ENCODE results near the gene HCK. TPM values are rescaled to one million over a fixed set of nuclear protein-coding genes. Genes with fewer than 3 reads are reported as not detected.

The HCK gene
- total RNA-seq, 1 donor from 2014 or later: not detected

GRCh38 chr20:32077190-32077589 lies 25.1 kb downstream of the HCK start:
- H3K27me3 Mint-ChIP-seq: peaks cover 61% of the 10 kb centered on the region

DNA sequence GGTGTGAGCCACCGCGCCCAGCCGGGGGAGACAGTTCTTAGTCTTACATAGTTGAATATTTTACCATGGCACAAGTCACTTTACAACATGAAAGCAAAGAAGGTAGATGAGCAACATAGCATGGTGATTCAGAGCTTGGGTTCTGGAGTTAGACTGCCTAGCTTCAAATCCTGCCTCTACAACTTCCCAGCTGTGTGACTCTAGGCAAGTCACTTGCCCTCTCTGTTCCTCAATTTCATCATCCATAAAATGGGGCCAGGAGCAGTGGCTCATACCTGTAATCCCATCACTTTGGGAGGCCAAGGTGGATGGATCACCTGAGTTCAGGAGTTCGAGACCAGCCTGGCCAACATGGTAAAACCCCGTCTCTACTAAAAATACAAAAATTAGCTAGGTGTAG lies 26.3 kb downstream of the HCK start:
- no peaks in the 10 kb centered on the region for H3K4me1 Mint-ChIP-seq (ENCODE audit: low read depth)
- DNase-seq (ENCODE audit: low spot score, unreplicated experiment): no peak
- H3K4me3 Mint-ChIP-seq (ENCODE audit: low read depth): no peak overlapping the region
- peaks cover 66% of the 10 kb centered on the region for H3K27me3 Mint-ChIP-seq
- no peaks in the 10 kb centered on the region for H3K36me3 Mint-ChIP-seq (ENCODE audit: insufficient read depth)
- no peak overlapping the region for H3K27ac Mint-ChIP-seq
- no peaks in the 10 kb centered on the region for H3K9me3 Mint-ChIP-seq (ENCODE audit: low read depth)
- TF ChIP-seq, protein P1, sequence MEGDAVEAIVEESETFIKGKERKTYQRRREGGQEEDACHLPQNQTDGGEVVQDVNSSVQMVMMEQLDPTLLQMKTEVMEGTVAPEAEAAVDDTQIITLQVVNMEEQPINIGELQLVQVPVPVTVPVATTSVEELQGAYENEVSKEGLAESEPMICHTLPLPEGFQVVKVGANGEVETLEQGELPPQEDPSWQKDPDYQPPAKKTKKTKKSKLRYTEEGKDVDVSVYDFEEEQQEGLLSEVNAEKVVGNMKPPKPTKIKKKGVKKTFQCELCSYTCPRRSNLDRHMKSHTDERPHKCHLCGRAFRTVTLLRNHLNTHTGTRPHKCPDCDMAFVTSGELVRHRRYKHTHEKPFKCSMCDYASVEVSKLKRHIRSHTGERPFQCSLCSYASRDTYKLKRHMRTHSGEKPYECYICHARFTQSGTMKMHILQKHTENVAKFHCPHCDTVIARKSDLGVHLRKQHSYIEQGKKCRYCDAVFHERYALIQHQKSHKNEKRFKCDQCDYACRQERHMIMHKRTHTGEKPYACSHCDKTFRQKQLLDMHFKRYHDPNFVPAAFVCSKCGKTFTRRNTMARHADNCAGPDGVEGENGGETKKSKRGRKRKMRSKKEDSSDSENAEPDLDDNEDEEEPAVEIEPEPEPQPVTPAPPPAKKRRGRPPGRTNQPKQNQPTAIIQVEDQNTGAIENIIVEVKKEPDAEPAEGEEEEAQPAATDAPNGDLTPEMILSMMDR (IDR thresholded peaks at IDR 0.05; ENCODE audit: unreplicated experiment): no peak

More at GRCh38 chr20:32077190-32077589, 25.1 kb downstream of the HCK start:
- TF ChIP-seq, protein P1 (IDR thresholded peaks at IDR 0.05; ENCODE audit: unreplicated experiment): no peak
- DNase-seq (ENCODE audit: low spot score, unreplicated experiment): no peak
- Mint-ChIP-seq H3K9me3 (ENCODE audit: low read depth) (no peaks in the 10 kb centered on the region), H3K36me3 (ENCODE audit: insufficient read depth) (no peaks in the 10 kb centered on the region), H3K4me3 (ENCODE audit: low read depth) (no peak overlapping the region), H3K27ac (no peak overlapping the region), H3K4me1 (ENCODE audit: low read depth) (no peaks in the 10 kb centered on the region)

- Mint-ChIP-seq H3K27me3 (peaks cover 65% of the 10 kb centered on the region), H3K4me1 (ENCODE audit: low read depth) (no peaks in the 10 kb centered on the region)
- DNase-seq (ENCODE audit: low spot score, unreplicated experiment): no peak
These were observed 26.7 kb downstream of the HCK start for GRCh38 chr20:32078791-32079190.

DNA sequence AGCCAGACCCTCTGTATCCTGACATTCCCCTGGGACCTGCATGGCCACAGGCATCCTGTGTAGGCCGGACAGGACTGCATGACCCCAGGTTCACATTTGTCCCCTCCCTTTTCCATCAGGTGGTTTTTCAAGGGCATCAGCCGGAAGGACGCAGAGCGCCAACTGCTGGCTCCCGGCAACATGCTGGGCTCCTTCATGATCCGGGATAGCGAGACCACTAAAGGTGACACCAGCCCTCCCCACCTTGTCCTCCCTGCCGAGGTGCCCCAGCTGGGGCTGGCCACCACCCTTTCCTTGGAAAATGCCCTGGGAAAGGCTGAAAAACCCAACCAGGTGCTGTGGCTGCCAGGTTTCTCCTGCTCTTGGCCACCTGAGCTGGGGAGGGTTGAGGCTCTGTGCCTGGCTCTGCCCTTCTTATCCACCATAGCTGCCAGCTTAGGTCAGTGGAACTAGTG lies 27.6 kb downstream of the HCK start:
- no peak for DNase-seq (ENCODE audit: low spot score, unreplicated experiment)
- peaks cover 67% of the 10 kb centered on the region for H3K27me3 Mint-ChIP-seq
- H3K27ac Mint-ChIP-seq: no peak overlapping the region
- no peaks in the 10 kb centered on the region for H3K36me3 Mint-ChIP-seq (ENCODE audit: insufficient read depth)
- no peaks in the 10 kb centered on the region for H3K4me1 Mint-ChIP-seq (ENCODE audit: low read depth)
- H3K9me3 Mint-ChIP-seq (ENCODE audit: low read depth): no peaks in the 10 kb centered on the region
- no peak overlapping the region for H3K4me3 Mint-ChIP-seq (ENCODE audit: low read depth)
- TF ChIP-seq, protein P1 (IDR thresholded peaks at IDR 0.05; ENCODE audit: unreplicated experiment): no peak

More at GRCh38 chr20:32078791-32079190, 26.7 kb downstream of the HCK start:
- H3K36me3 Mint-ChIP-seq (ENCODE audit: insufficient read depth): no peaks in the 10 kb centered on the region
- TF ChIP-seq, protein P1 (IDR thresholded peaks at IDR 0.05; ENCODE audit: unreplicated experiment): no peak
- H3K4me3 Mint-ChIP-seq (ENCODE audit: low read depth): no peak overlapping the region
- H3K9me3 Mint-ChIP-seq (ENCODE audit: low read depth): no peaks in the 10 kb centered on the region
- H3K27ac Mint-ChIP-seq: no peak overlapping the region

DNA sequence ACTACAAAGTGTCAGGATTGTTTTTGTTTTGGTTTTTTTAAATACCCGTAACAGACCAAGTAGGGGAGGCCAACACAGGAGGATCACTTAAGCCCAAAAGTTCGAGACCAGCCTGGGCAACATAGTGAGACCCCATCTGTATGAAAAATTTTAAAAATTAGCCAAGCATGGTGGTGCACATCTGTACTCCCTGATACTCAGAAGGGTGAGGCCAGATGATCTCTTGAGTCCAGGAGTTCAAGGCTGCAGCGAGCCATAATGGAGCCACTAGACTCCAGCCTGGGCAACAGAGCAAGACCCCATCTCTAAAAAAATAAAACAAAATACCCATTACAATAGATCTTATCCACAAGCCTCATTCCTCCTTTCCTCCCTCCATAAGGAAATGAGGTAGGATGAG lies 28.7 kb downstream of the HCK start:
- TF ChIP-seq, protein P1 (IDR thresholded peaks at IDR 0.05; ENCODE audit: unreplicated experiment): no peak
- Mint-ChIP-seq H3K27me3 (peaks cover 63% of the 10 kb centered on the region), H3K4me3 (ENCODE audit: low read depth) (no peak overlapping the region), H3K27ac (peak overlapping the region; percentile 25), H3K9me3 (ENCODE audit: low read depth) (no peaks in the 10 kb centered on the region), H3K4me1 (ENCODE audit: low read depth) (no peaks in the 10 kb centered on the region), H3K36me3 (ENCODE audit: insufficient read depth) (no peaks in the 10 kb centered on the region)
- no peak for DNase-seq (ENCODE audit: low spot score, unreplicated experiment)
